ENCODE results near the gene SEC63.

SEC63 gene

DNA sequence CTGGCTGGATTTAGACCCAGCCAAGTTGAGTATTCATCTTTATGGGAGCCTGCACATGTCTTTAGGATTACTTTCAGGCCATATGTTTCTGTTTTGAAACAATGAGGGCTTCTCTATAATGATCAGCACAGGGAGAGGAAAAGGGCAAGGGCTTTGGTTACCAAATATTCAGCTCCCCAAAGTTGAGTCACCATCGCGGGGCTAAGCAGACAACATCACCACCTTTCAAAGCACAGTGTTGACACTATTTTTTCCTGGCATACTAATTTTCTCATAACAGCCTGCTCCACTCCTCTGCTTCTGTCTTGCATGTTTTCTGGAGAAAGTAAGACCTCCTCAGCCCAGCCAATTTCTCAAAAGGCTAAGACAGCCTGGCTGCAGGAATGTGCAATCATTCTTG lies 138.8 kb downstream of the SEC63 start:
- no peak for DNase-seq (ENCODE audit: low read depth)

DNA sequence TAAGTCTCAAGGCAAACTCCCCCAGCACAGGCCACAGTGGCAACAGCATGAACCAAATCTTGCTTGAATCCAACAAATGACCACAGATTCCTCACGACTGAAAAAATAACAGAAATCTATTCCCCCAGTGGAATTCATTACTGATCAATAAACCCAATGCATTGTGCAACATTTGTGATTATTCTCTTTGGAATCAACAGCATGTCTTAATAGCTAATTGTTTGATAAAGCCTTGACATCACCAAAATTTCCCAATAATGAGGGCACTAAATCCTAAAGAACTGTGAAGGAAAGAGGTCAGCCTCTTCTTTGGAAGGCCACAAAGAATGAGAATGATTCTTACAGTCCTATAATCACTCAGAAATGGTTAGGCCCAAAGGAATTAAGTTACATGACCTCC lies 139.7 kb downstream of the SEC63 start:
- DNase-seq (ENCODE audit: low read depth): no peak

GRCh38 chr6:107817784-107818183 lies 140.2 kb downstream of the SEC63 start:
- DNase-seq (ENCODE audit: low read depth): no peak

Data from non-pigmented ciliary epithelial cell (primary cell).